ENCODE results near the gene LMF1. TPM values are rescaled to one million over a fixed set of nuclear protein-coding genes. Genes with fewer than 3 reads are reported as not detected.

The LMF1 gene
- 4.3 TPM for polyA plus RNA-seq (2012; ENCODE audit: insufficient read depth, insufficient read length, low read depth)

DNA sequence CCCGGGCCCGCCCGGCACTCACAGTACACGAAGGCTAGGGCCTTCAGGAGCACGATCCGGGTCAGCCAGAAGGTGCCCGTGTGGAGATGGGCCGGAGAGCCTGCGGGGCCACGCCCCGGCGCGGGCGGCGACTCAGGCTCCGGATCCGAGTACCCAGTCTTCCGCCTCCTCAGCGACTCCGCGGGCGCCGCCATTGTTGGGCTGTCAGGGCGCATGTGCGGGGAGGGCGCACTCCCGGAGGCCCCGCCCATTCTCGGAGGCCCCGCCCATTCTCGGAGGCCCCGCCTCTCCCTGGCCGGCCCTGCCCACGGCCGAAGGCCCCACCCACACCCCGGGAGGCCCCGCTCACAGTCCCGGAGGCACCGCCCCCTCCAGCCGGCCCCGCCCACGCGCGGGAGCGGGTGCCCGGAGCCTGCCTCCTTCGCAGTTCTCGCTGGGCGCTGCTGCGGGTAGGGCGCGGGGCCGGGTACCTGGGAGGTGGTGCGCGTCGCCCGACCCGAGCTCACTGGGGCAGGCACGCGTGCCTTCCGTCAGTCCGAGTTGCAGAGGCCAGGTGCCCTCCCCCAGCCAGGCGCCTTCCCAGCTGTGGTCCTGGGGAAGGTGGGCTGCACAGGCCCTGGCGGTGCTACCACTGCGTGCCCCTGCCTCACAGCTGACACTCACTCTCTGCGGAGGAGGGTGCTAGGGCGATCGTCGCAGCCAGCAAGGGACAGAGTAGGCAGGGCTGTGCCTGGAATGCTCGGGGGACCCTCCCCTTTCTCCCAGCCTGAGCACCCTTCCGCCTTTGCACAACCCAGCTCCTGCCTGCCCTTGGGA, at the start of gene LMF1:
LMF1 (minus strand) TSS at position 219 of the 816 bp plus-strand sequence; CDS start at position 215, 4 bp downstream.
- Histone ChIP-seq H3K27me3 (no peaks in the 10 kb centered on the region), H3K4me3 (ENCODE audit: low read depth, low read length) (peak within 1 kb of the TSS; percentile 63), H3K4me1 (no peaks in the 10 kb centered on the region), H3K9me3 (no peaks in the 10 kb centered on the region), H3K36me3 (peaks cover 3% of the 10 kb centered on the region; the same call in 1 of the 2 replicates)
- peak; percentile 98 for DNase-seq
- TF ChIP-seq, protein P1, sequence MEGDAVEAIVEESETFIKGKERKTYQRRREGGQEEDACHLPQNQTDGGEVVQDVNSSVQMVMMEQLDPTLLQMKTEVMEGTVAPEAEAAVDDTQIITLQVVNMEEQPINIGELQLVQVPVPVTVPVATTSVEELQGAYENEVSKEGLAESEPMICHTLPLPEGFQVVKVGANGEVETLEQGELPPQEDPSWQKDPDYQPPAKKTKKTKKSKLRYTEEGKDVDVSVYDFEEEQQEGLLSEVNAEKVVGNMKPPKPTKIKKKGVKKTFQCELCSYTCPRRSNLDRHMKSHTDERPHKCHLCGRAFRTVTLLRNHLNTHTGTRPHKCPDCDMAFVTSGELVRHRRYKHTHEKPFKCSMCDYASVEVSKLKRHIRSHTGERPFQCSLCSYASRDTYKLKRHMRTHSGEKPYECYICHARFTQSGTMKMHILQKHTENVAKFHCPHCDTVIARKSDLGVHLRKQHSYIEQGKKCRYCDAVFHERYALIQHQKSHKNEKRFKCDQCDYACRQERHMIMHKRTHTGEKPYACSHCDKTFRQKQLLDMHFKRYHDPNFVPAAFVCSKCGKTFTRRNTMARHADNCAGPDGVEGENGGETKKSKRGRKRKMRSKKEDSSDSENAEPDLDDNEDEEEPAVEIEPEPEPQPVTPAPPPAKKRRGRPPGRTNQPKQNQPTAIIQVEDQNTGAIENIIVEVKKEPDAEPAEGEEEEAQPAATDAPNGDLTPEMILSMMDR (IDR thresholded peaks at IDR 0.05; ENCODE audit: low read depth, low read length) = no peak

GRCh38 chr16:1020091-1020399, 49.3 kb upstream of the LMF1 start:
- TF ChIP-seq, protein P1 (IDR thresholded peaks at IDR 0.05; ENCODE audit: low read depth, low read length) = no peak
- no peak for DNase-seq

GRCh38 chr16:1019231-1020090, 48.7 kb upstream of the LMF1 start:
- peak overlapping the region; percentile 50 for H3K4me3 ChIP-seq (ENCODE audit: low read depth, low read length)
- H3K4me1 ChIP-seq = peaks cover 8% of the 10 kb centered on the region; the same call in 1 of the 2 replicates
- TF ChIP-seq, protein P1 (IDR thresholded peaks at IDR 0.05; ENCODE audit: low read depth, low read length) = no peak
- no peaks in the 10 kb centered on the region for H3K36me3 ChIP-seq
- peaks cover 39% of the 10 kb centered on the region for H3K27me3 ChIP-seq
- H3K9me3 ChIP-seq = no peaks in the 10 kb centered on the region
- peak; percentile 75 for DNase-seq

More at GRCh38 chr16:1020091-1020399, 49.3 kb upstream of the LMF1 start:
- no peaks in the 10 kb centered on the region for H3K9me3 ChIP-seq
- peaks cover 8% of the 10 kb centered on the region; the same call in 1 of the 2 replicates for H3K4me1 ChIP-seq
- H3K27me3 ChIP-seq = peaks cover 39% of the 10 kb centered on the region
- H3K36me3 ChIP-seq = no peaks in the 10 kb centered on the region
- peak overlapping the region; percentile 50; the same call in 1 of the 2 replicates for H3K4me3 ChIP-seq (ENCODE audit: low read depth, low read length)

- no peaks in the 10 kb centered on the region for H3K36me3 ChIP-seq
- H3K4me3 ChIP-seq (ENCODE audit: low read depth, low read length) = peak overlapping the region; percentile 50
- H3K4me1 ChIP-seq = peaks cover 8% of the 10 kb centered on the region; the same call in 1 of the 2 replicates
- H3K27me3 ChIP-seq = peaks cover 39% of the 10 kb centered on the region
- DNase-seq = no peak
- no peaks in the 10 kb centered on the region for H3K9me3 ChIP-seq
- TF ChIP-seq, protein P1 (IDR thresholded peaks at IDR 0.05; ENCODE audit: low read depth, low read length) = no peak
Measured at GRCh38 chr16:1018447-1019198, 47.8 kb upstream of the LMF1 start.

DNA sequence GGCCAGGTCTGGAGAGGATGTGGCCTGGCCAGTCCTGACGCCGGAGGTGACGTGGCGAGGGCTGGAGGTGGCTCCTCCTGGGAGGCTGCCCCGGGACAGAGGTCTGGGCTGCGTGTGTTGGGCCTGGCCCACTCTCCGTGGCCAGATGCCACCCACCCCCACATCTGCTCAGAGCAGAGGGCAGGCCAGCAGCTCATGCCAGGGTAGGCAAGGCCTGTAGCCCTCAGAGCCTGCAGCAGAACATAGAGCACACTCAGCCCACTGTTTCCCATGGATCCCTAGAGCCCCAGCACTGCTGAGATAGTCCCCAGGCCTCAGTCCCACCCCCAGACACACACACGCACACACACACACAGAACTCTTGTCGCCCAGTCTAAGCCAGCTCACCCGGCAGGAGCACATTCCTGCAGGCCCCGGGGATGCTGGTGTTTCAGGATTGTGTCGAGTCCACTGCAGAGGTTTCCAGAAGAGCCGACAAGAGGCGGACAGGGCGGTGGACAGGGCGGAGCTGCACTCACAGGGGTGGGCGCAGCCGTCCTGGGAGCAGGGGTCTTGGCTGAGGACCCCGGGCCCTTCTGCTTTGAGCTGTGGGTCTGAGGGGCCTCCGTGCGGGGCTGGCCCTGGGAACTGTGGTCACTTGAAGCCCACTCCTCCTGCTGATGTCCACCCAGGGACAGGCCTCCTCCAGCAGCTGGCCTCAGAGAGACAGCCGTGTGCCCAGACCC, 44.1 kb upstream of the LMF1 start:
- Histone ChIP-seq H3K27me3 (peaks cover 34% of the 10 kb centered on the region), H3K9me3 (no peaks in the 10 kb centered on the region), H3K36me3 (no peaks in the 10 kb centered on the region), H3K4me1 (peaks cover 4% of the 10 kb centered on the region; the same call in 1 of the 2 replicates), H3K4me3 (ENCODE audit: low read depth, low read length) (no peak overlapping the region)
- TF ChIP-seq, protein P1 (IDR thresholded peaks at IDR 0.05; ENCODE audit: low read depth, low read length) = no peak
- no peak for DNase-seq
